H1 (cell line): ENCODE data around the gene NLRC3. TPM values are rescaled to one million over a fixed set of nuclear protein-coding genes. Genes with fewer than 3 reads are reported as not detected.

Source experiments
- CHD7 ChIP-seq: fragments of 300-600 bp; sonication (generic); IDR thresholded peaks from 2 replicates; pipeline ENCODE4 v1.7.1; 2012; ENCODE audit warnings: low read length, moderate library complexity, mild to moderate bottlenecking, inconsistent platforms; ENCODE audit not compliant: insufficient replicate concordance
- EGR1 ChIP-seq: IDR thresholded peaks from 2 replicates; pipeline ENCODE4 v1.6.1; 2011; ENCODE audit warnings: low read depth, low read length, borderline replicate concordance
- GTF2F1 ChIP-seq: IDR thresholded peaks from 2 replicates; pipeline ENCODE4 v1.6.1; 2012; ENCODE audit warnings: low read depth, low read length, improper control_type of control experiment, borderline replicate concordance
- JUN ChIP-seq: IDR thresholded peaks from 2 replicates; pipeline ENCODE4 v1.6.1; 2011; ENCODE audit warnings: low read depth, mild to moderate bottlenecking, improper control_type of control experiment, low read length
- JUND ChIP-seq: IDR thresholded peaks from 2 replicates; pipeline ENCODE4 v1.6.1; 2011; ENCODE audit warnings: mild to moderate bottlenecking, improper control_type of control experiment, low read length
- RXRA ChIP-seq: IDR thresholded peaks from 2 replicates; pipeline ENCODE4 v1.6.1; 2011; ENCODE audit warnings: low read depth, mild to moderate bottlenecking, low read length, moderate library complexity; ENCODE audit not compliant: insufficient read depth
- SUZ12 ChIP-seq: fragments of 200-600 bp; sonication (generic); IDR thresholded peaks from 2 replicates; pipeline ENCODE4 v1.6.1; 2012; ENCODE audit warnings: mild to moderate bottlenecking, inconsistent platforms, low read length, moderate library complexity, mixed read lengths
- polyA plus RNA-seq, 7 experiments: library from polyadenylated mRNA; depleted of rRNA in 3 of 7; stranded (reverse) in 5 of 7; unstranded in 2 of 7; fragments of >200 nt in 5 of 7; fragments of 200-250 nt in 2 of 7; gene quantifications; 1 replicate in 5 of 7; 2 replicates in 1 of 7; 4 replicates in 1 of 7; pipeline versions ENCODE4 v1.2.1 to v1.2.3, GENCODE V29; 2011 to 2013; ENCODE audit warnings: missing spikeins in 2 of 7, mixed read lengths in 2 of 7
- total RNA-seq: library from RNA; stranded (reverse); fragmentation: NEBNext Ultra II Directional; extraction: Animal tissue kit (Norgen Biotek cat#: 25700); gene quantifications from 2 replicates; pipeline ENCODE4 v1.2.1, GENCODE V29; 2021

Gene NLRC3
- total and polyA plus RNA-seq, 2 of the 8 experiments (the other 6 are each of a cell fraction or from before 2014, with no cell fraction given) = 0.18 to 0.20 TPM

- no peak for TF ChIP-seq CHD7
- TF ChIP-seq JUN = no peak
- TF ChIP-seq RXRA = no peak
- no peak for TF ChIP-seq SUZ12
- TF ChIP-seq EGR1 = no peak
- no peak for TF ChIP-seq GTF2F1
- no peak for TF ChIP-seq JUND
Measured at GRCh38 chr16:3518986-3519348, 58.2 kb downstream of the NLRC3 start (continued).
